Karpas-422 (cell line): Measurements from ENCODE around the gene RPH3AL. TPM values are rescaled to one million over a fixed set of nuclear protein-coding genes. Genes with fewer than 3 reads are reported as not detected.

Experiments used
- DNase-seq: peaks from one replicate; pipeline ENCODE4 v3.0.0-alpha.2; 2015
- H2AFZ ChIP-seq: fragments of 200-600 bp; sonication (generic); 2 replicates; pipeline ENCODE4 v1.6.1; 2014; ENCODE audit warnings: antibody characterized with exemption, low read length, mixed read lengths
- H3K27ac ChIP-seq: fragments of 200-600 bp; sonication (generic); 2 replicates; pipeline ENCODE4 v1.5.1; 2014; ENCODE audit warnings: mild to moderate bottlenecking, low read length, moderate library complexity
- H3K27me3 ChIP-seq: fragments of 200-600 bp; sonication (generic); 2 replicates; pipeline ENCODE4 v1.6.1; 2014; ENCODE audit warnings: low read length, mixed read lengths
- H3K36me3 ChIP-seq: fragments of 200-600 bp; sonication (generic); 2 replicates; pipeline ENCODE4 v1.6.1; 2014; ENCODE audit warnings: low read length, mixed read lengths; ENCODE audit not compliant: insufficient read depth
- H3K4me1 ChIP-seq: fragments of 200-600 bp; sonication (generic); 2 replicates; pipeline ENCODE4 v1.6.1; 2014; ENCODE audit warnings: mild to moderate bottlenecking, low read length, mixed read lengths
- H3K4me2 ChIP-seq: fragments of 200-600 bp; sonication (generic); 2 replicates; pipeline ENCODE4 v1.6.1; 2014; ENCODE audit warnings: low read length, low read depth, mild to moderate bottlenecking; ENCODE audit not compliant: poor library complexity, severe bottlenecking
- H3K4me3 ChIP-seq: fragments of 200-600 bp; sonication (generic); 2 replicates; pipeline ENCODE4 v1.5.1; 2014; ENCODE audit warnings: mild to moderate bottlenecking, antibody characterized with exemption, low read length, mixed read lengths
- H3K79me2 ChIP-seq: fragments of 200-600 bp; sonication (generic); 2 replicates; pipeline ENCODE4 v1.6.1; 2014; ENCODE audit warnings: mild to moderate bottlenecking, low read length, mixed read lengths
- H3K9ac ChIP-seq: fragments of 200-600 bp; sonication (generic); 2 replicates; pipeline ENCODE4 v1.6.0; 2014; ENCODE audit warnings: low read length
- H3K9me2 ChIP-seq: fragments of 200-600 bp; sonication (generic), shearing (Covaris generic); replicated peaks from 2 replicates; pipeline ENCODE4 v1.6.0; 2014; ENCODE audit warnings: mild to moderate bottlenecking, low read length, moderate library complexity; ENCODE audit not compliant: insufficient read depth
- H3K9me3 ChIP-seq: fragments of 300-700, 200-600 bp; sonication (generic); 2 replicates; pipeline ENCODE4 v1.6.1; 2014; ENCODE audit warnings: low read length, mixed read lengths
- H4K20me1 ChIP-seq: fragments of 200-600 bp; sonication (generic); 2 replicates; pipeline ENCODE4 v1.6.1; 2014; ENCODE audit warnings: mild to moderate bottlenecking, antibody characterized with exemption, low read length, low read depth; ENCODE audit not compliant: insufficient read depth
- total RNA-seq: library from RNA; depleted of rRNA; stranded (reverse); fragments of >200 nt; shearing (Covaris generic); gene quantifications from 2 replicates; pipeline ENCODE4 v1.2.3, GENCODE V29; 2014; ENCODE audit warnings: low replicate concordance

Gene RPH3AL
- total RNA-seq, 1 experiment from 2014 or later: not detected

GRCh38 chr17:360092-360750 lies 7.6 kb upstream of the RPH3AL start:
- Histone ChIP-seq H3K79me2 (no peaks in the 10 kb centered on the region), H3K36me3 (no peaks in the 10 kb centered on the region), H3K4me3 (no peak overlapping the region), H3K27me3 (no peaks in the 10 kb centered on the region), H2AFZ (no peak overlapping the region), H3K4me2 (no peak overlapping the region), H3K27ac (no peak overlapping the region), H3K9me2 (no peaks in the 10 kb centered on the region), H3K4me1 (no peaks in the 10 kb centered on the region), H3K9me3 (peaks cover 2% of the 10 kb centered on the region; the same call in 1 of the 2 replicates), H3K9ac (no peak overlapping the region), H4K20me1 (no peaks in the 10 kb centered on the region)
- no peak for DNase-seq

GRCh38 chr17:358491-359151 lies 6.0 kb upstream of the RPH3AL start:
- no peaks in the 10 kb centered on the region for H3K27me3 ChIP-seq
- H3K4me1 ChIP-seq: no peaks in the 10 kb centered on the region
- no peaks in the 10 kb centered on the region for H4K20me1 ChIP-seq
- no peak for DNase-seq
- no peaks in the 10 kb centered on the region for H3K36me3 ChIP-seq
- no peak overlapping the region for H3K27ac ChIP-seq
- H2AFZ ChIP-seq: no peak overlapping the region
- peaks cover 3% of the 10 kb centered on the region; the same call in 1 of the 2 replicates for H3K9me3 ChIP-seq
- no peak overlapping the region for H3K9ac ChIP-seq
- no peaks in the 10 kb centered on the region for H3K9me2 ChIP-seq
- no peak overlapping the region for H3K4me3 ChIP-seq
- no peaks in the 10 kb centered on the region for H3K79me2 ChIP-seq
- no peak overlapping the region for H3K4me2 ChIP-seq

- Histone ChIP-seq H3K9me3 (peaks cover 3% of the 10 kb centered on the region; the same call in 1 of the 2 replicates), H3K27ac (no peak overlapping the region), H3K79me2 (no peaks in the 10 kb centered on the region), H3K4me2 (no peak overlapping the region), H3K27me3 (no peaks in the 10 kb centered on the region), H3K4me3 (no peak overlapping the region), H3K9ac (no peak overlapping the region), H3K4me1 (no peaks in the 10 kb centered on the region), H2AFZ (no peak overlapping the region), H3K36me3 (no peaks in the 10 kb centered on the region), H3K9me2 (no peaks in the 10 kb centered on the region), H4K20me1 (no peaks in the 10 kb centered on the region)
- DNase-seq: no peak
These were observed 5.0 kb upstream of the RPH3AL start for GRCh38 chr17:357644-358043.

GRCh38 chr17:356671-357434 lies 4.2 kb upstream of the RPH3AL start:
- Histone ChIP-seq H3K9me2 (no peaks in the 10 kb centered on the region), H2AFZ (no peak overlapping the region)

GRCh38 chr17:354651-355556 lies 2.3 kb upstream of the RPH3AL start:
- no peak for DNase-seq
- peaks cover 3% of the 10 kb centered on the region; the same call in 1 of the 2 replicates for H3K9me3 ChIP-seq
- H2AFZ ChIP-seq: no peak overlapping the region

More at GRCh38 chr17:356671-357434, 4.2 kb upstream of the RPH3AL start:
- H3K9me3 ChIP-seq: peaks cover 3% of the 10 kb centered on the region; the same call in 1 of the 2 replicates
- no peak overlapping the region for H3K4me3 ChIP-seq
- no peak overlapping the region for H3K4me2 ChIP-seq
- H3K9ac ChIP-seq: no peak overlapping the region
- H3K27me3 ChIP-seq: no peaks in the 10 kb centered on the region
- H3K79me2 ChIP-seq: no peaks in the 10 kb centered on the region
- no peak for DNase-seq
- no peaks in the 10 kb centered on the region for H3K36me3 ChIP-seq
- no peaks in the 10 kb centered on the region for H4K20me1 ChIP-seq
- no peak overlapping the region for H3K27ac ChIP-seq
- no peaks in the 10 kb centered on the region for H3K4me1 ChIP-seq

GRCh38 chr17:353838-354234 lies 1.2 kb upstream of the RPH3AL start:
- no peaks in the 10 kb centered on the region for H3K9me2 ChIP-seq
- H3K4me2 ChIP-seq: no peak overlapping the region
- H2AFZ ChIP-seq: no peak overlapping the region
- no peaks in the 10 kb centered on the region for H3K4me1 ChIP-seq
- no peak for DNase-seq
- no peak overlapping the region for H3K9ac ChIP-seq
- H4K20me1 ChIP-seq: no peaks in the 10 kb centered on the region
- no peaks in the 10 kb centered on the region for H3K36me3 ChIP-seq
- H3K79me2 ChIP-seq: no peaks in the 10 kb centered on the region
- no peaks in the 10 kb centered on the region for H3K27me3 ChIP-seq
- H3K9me3 ChIP-seq: peaks cover 3% of the 10 kb centered on the region; the same call in 1 of the 2 replicates
- no peak overlapping the region for H3K27ac ChIP-seq
- H3K4me3 ChIP-seq: no peak overlapping the region

More at GRCh38 chr17:354651-355556, 2.3 kb upstream of the RPH3AL start:
- H3K9ac ChIP-seq: no peak overlapping the region
- no peaks in the 10 kb centered on the region for H4K20me1 ChIP-seq
- H3K27ac ChIP-seq: no peak overlapping the region
- no peaks in the 10 kb centered on the region for H3K79me2 ChIP-seq
- H3K4me2 ChIP-seq: no peak overlapping the region
- H3K4me3 ChIP-seq: no peak overlapping the region
- no peaks in the 10 kb centered on the region for H3K9me2 ChIP-seq
- H3K36me3 ChIP-seq: no peaks in the 10 kb centered on the region
- H3K27me3 ChIP-seq: no peaks in the 10 kb centered on the region
- H3K4me1 ChIP-seq: no peaks in the 10 kb centered on the region

- no peak overlapping the region for H2AFZ ChIP-seq
- no peaks in the 10 kb centered on the region for H4K20me1 ChIP-seq
- no peaks in the 10 kb centered on the region for H3K36me3 ChIP-seq
- no peaks in the 10 kb centered on the region for H3K9me2 ChIP-seq
- H3K9me3 ChIP-seq: peaks cover 3% of the 10 kb centered on the region; the same call in 1 of the 2 replicates
- H3K4me2 ChIP-seq: no peak overlapping the region
- H3K9ac ChIP-seq: no peak overlapping the region
- H3K79me2 ChIP-seq: no peaks in the 10 kb centered on the region
- H3K27me3 ChIP-seq: no peaks in the 10 kb centered on the region
- H3K27ac ChIP-seq: no peak overlapping the region
- H3K4me1 ChIP-seq: no peaks in the 10 kb centered on the region
- no peak for DNase-seq
- H3K4me3 ChIP-seq: no peak overlapping the region
These were observed 718 bp upstream of the RPH3AL start for GRCh38 chr17:353213-353837.
